ENCODE results near the gene SORCS2.
"Not testable (repeated sequence)": the region's sequence is repeated elsewhere in the genome, so short reads cannot be mapped to it uniquely, and the experiment has no call there.

The SORCS2 gene

GRCh38 chr4:7444314-7444713 is 252.0 kb downstream of the SORCS2 start:
- no peak overlapping the region for H3K4me3 ChIP-seq (ENCODE audit: low read depth, low read length)
- TF ChIP-seq, protein P1, sequence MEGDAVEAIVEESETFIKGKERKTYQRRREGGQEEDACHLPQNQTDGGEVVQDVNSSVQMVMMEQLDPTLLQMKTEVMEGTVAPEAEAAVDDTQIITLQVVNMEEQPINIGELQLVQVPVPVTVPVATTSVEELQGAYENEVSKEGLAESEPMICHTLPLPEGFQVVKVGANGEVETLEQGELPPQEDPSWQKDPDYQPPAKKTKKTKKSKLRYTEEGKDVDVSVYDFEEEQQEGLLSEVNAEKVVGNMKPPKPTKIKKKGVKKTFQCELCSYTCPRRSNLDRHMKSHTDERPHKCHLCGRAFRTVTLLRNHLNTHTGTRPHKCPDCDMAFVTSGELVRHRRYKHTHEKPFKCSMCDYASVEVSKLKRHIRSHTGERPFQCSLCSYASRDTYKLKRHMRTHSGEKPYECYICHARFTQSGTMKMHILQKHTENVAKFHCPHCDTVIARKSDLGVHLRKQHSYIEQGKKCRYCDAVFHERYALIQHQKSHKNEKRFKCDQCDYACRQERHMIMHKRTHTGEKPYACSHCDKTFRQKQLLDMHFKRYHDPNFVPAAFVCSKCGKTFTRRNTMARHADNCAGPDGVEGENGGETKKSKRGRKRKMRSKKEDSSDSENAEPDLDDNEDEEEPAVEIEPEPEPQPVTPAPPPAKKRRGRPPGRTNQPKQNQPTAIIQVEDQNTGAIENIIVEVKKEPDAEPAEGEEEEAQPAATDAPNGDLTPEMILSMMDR (IDR thresholded peaks at IDR 0.05; ENCODE audit: low read depth, low read length), result no peak

GRCh38 chr4:7444731-7445130 is 252.4 kb downstream of the SORCS2 start:
- TF ChIP-seq, protein P1 (IDR thresholded peaks at IDR 0.05; ENCODE audit: low read depth, low read length), result no peak
- H3K4me3 ChIP-seq (ENCODE audit: low read depth, low read length), result no peak overlapping the region

GRCh38 chr4:7447236-7447635 is 254.9 kb downstream of the SORCS2 start:
- no peak overlapping the region for H3K4me3 ChIP-seq (ENCODE audit: low read depth, low read length)
- TF ChIP-seq, protein P1 (IDR thresholded peaks at IDR 0.05; ENCODE audit: low read depth, low read length), result no peak

DNA sequence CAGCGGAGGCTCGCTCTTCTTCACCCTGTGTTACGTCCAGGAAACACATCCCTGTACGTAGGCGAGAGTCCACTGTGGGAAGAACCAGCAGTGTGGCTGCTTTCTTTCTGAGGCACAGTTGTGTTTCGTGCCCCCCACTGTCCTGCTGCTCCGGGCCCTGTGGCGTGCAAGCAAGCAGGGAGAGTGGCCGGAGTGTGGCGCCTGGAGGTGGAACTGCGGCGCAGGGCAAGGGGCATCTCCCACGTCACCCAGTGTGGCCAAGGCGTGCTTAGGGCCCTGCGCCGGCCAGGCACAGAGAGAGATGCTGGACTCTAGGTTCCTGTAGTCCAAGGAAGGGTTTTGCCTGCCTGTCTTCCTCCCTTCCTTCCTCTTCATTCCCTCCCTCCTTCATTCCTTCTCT is 255.7 kb downstream of the SORCS2 start:
- no peak overlapping the region for H3K4me3 ChIP-seq (ENCODE audit: low read depth, low read length)
- TF ChIP-seq, protein P1 (IDR thresholded peaks at IDR 0.05; ENCODE audit: low read depth, low read length), result no peak

- H3K4me3 ChIP-seq (ENCODE audit: low read depth, low read length), result no peak overlapping the region
- TF ChIP-seq, protein P1 (IDR thresholded peaks at IDR 0.05; ENCODE audit: low read depth, low read length), result no peak
Observed at GRCh38 chr4:7450775-7451433, 258.6 kb downstream of the SORCS2 start.

DNA sequence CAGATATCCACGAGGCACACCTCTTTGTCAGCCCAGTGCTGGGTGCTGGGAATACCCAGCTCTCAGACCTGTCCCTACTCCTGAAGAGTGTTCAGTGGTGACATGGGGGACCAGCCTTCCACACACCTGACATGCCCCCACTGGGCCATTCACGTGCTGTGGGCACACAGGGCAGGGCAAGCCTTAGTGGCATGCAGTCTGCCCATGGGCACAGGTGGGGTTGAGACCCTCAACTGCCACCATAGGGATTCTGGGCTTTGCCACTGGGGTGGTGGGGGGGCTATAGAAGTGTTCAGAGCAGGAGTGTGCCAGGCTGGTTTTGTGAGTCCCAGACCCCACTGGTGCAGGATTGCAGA is 259.1 kb downstream of the SORCS2 start:
- TF ChIP-seq, protein P1 (IDR thresholded peaks at IDR 0.05; ENCODE audit: low read depth, low read length), result no peak
- H3K4me3 ChIP-seq (ENCODE audit: low read depth, low read length), result no peak overlapping the region

DNA sequence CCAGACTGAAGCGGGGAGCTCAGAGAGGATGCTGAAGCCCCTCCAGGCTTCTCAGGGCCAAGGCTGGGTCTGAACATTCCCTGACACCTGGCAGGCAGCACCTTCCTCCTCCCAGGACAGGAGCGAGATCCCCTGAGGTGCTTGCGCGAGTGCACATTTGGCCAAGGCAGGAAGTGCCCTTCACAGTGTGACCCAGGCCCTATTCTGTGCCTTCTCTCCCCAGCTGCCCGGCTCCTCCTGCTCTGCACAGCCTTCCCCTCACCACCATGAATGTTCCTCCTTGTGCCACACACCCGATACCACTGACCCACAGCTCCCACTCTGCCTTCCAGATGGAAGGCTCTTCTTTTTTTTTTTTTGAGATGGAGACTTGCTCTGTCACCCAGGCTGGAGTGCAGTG is 259.5 kb downstream of the SORCS2 start:
- H3K4me3 ChIP-seq (ENCODE audit: low read depth, low read length), result no peak overlapping the region
- TF ChIP-seq, protein P1 (IDR thresholded peaks at IDR 0.05; ENCODE audit: low read depth, low read length), result no peak

GRCh38 chr4:7452802-7453201 is 260.5 kb downstream of the SORCS2 start:
- H3K4me3 ChIP-seq (ENCODE audit: low read depth, low read length), result not testable (repeated sequence)

Data from WI38 (cell line).